Ectodermal cell (in vitro differentiated cells): Measurements from ENCODE around the gene SPON1.
"Not testable (repeated sequence)": the region's sequence is repeated elsewhere in the genome, so short reads cannot be mapped to it uniquely, and the experiment has no call there.

Experiments
- H3K27ac ChIP-seq: 2 replicates; pipeline ENCODE4 v1.7.0; 2013; ENCODE audit warnings: mild to moderate bottlenecking, low read depth, low read length; ENCODE audit not compliant: insufficient read depth, poor library complexity, severe bottlenecking
- H3K27me3 ChIP-seq: 2 replicates; pipeline ENCODE4 v1.7.0; 2013; ENCODE audit warnings: mild to moderate bottlenecking, low read length; ENCODE audit not compliant: insufficient read depth, control insufficient read depth, poor library complexity, severe bottlenecking
- H3K36me3 ChIP-seq: one replicate; pipeline ENCODE4 v1.7.0; 2013; ENCODE audit warnings: low read length; ENCODE audit not compliant: control insufficient read depth, insufficient read depth
- H3K4me1 ChIP-seq: one replicate; pipeline ENCODE4 v1.7.0; 2013; ENCODE audit warnings: low read length; ENCODE audit not compliant: control insufficient read depth, insufficient read depth
- H3K4me3 ChIP-seq: 2 replicates; pipeline ENCODE4 v1.7.0; 2013; ENCODE audit warnings: low read depth, low read length, control low read depth; ENCODE audit not compliant: insufficient read depth
- H3K9me3 ChIP-seq: 2 replicates; pipeline ENCODE4 v1.7.0; 2013; ENCODE audit warnings: mild to moderate bottlenecking, low read length, moderate library complexity; ENCODE audit not compliant: control insufficient read depth
- WGBS, 2 experiments: methylation state at CpG; one replicate each; pipeline ENCODE4 v1.1.7; 2013; ENCODE audit warnings: missing lambda C conversion rate in 2 of 2; 5-methylcytosine and 5-hydroxymethylcytosine counted together

Gene SPON1

DNA sequence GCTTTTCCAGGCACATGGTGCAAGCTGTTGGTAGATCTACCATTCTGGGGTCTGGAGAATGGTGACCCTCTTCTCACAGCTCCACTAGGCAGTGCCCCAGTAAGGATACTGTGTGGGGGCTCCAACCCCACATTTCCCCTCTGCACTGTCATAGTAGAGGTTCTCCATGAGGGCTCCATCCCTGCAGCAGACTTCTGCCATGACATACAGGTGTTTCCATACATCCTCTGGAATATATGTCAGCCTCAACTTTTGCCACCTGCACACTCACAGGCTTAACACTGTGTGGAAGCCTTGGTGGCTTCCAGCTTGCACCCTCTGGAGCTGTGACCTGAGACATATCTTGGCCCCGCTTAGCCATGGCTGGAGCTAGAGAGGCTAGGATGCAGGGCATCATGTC, 191.6 kb downstream of the SPON1 start:
- 85 to 96% methylated on average over 1 of the region's 1 CpG for WGBS, 2 experiments

DNA sequence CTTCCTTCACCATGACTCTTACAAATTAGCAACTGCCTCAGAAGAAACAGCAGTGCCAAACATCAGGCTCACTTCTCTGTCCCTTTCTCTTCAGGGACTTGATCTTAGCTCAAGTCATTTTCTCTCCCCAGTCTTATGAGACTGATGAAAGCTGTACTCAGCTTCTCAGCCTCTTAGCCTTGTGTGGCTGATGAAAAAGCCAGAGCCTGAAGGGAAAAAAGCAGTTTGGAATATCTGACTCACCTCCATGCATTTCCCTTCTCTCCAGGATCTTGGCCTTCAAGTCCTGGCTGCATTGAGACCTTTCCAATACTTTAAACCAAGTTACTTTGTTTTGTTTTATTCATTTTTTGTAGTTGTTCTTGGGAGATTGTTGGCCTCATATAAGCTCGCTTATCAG, 195.9 kb downstream of the SPON1 start:
- WGBS, 2 experiments: 100% methylated on average over 1 of the region's 1 CpG
- H3K36me3 ChIP-seq: no peaks in the 10 kb centered on the region
- H3K27ac ChIP-seq: no peak overlapping the region
- no peaks in the 10 kb centered on the region for H3K4me1 ChIP-seq
- no peaks in the 10 kb centered on the region for H3K27me3 ChIP-seq
- no peak overlapping the region for H3K4me3 ChIP-seq
- H3K9me3 ChIP-seq: peaks cover 3% of the 10 kb centered on the region

More for the DNA sequence above, 191.6 kb downstream of the SPON1 start:
- not testable (repeated sequence) for H3K4me3 ChIP-seq, H3K27ac ChIP-seq, H3K4me1 ChIP-seq, H3K27me3 ChIP-seq, H3K36me3 ChIP-seq, H3K9me3 ChIP-seq

- Histone ChIP-seq H3K27me3 (no peaks in the 10 kb centered on the region), H3K36me3 (no peaks in the 10 kb centered on the region), H3K27ac (no peak overlapping the region), H3K9me3 (no peaks in the 10 kb centered on the region), H3K4me1 (no peaks in the 10 kb centered on the region), H3K4me3 (no peak overlapping the region)
- WGBS, 2 experiments: 89 to 91% methylated on average over 2 of the region's 2 CpGs
Measured at GRCh38 chr11:14163576-14163975, 201.1 kb downstream of the SPON1 start.

GRCh38 chr11:14173679-14174078, 211.2 kb downstream of the SPON1 start:
- not testable (repeated sequence) for H3K36me3 ChIP-seq, H3K9me3 ChIP-seq, H3K27me3 ChIP-seq, H3K4me1 ChIP-seq, H3K27ac ChIP-seq, H3K4me3 ChIP-seq
- 88 to 93% methylated on average over 7 of the region's 7 CpGs for WGBS, 2 experiments

- H3K36me3 ChIP-seq: no peaks in the 10 kb centered on the region
- H3K27me3 ChIP-seq: no peaks in the 10 kb centered on the region
- no peak overlapping the region for H3K4me3 ChIP-seq
- H3K27ac ChIP-seq: no peak overlapping the region
- no peaks in the 10 kb centered on the region for H3K9me3 ChIP-seq
- no peaks in the 10 kb centered on the region for H3K4me1 ChIP-seq
- WGBS, 2 experiments: 85 to 93% methylated on average over 3 to 4 of the region's 4 CpGs
Measured at GRCh38 chr11:14179116-14179820, 216.7 kb downstream of the SPON1 start.

- Histone ChIP-seq H3K9me3 (no peaks in the 10 kb centered on the region), H3K4me3 (no peak overlapping the region), H3K27me3 (no peaks in the 10 kb centered on the region), H3K36me3 (no peaks in the 10 kb centered on the region), H3K27ac (no peak overlapping the region), H3K4me1 (no peaks in the 10 kb centered on the region)
Measured at GRCh38 chr11:14181121-14181520, 218.6 kb downstream of the SPON1 start.

DNA sequence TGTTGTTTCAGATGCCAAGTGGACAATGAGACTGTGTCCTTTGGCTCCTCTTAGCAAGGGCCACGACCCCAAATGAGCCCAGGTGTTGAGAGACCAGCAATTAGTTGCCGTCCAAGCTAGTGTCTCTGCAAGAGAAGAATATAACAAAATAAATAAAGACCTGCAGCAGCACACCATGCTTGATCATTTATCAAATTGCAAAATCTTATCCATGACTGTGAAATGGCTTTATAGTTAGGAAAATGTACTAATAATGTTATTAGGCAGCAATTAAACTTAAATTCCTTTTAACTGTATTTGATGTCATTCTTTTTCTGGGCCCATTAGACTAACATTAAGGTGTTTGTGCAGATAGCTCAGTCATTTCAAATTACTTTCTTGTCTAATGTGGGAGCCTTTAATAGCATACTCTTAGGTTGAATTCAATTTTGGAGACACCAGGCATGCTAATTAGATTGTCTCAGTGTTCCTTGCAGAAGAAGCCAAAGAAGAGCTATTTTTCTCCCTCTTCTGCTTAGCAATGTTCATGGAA, 220.4 kb downstream of the SPON1 start:
- H3K9me3 ChIP-seq: no peaks in the 10 kb centered on the region
- H3K27me3 ChIP-seq: no peaks in the 10 kb centered on the region
- no peaks in the 10 kb centered on the region for H3K36me3 ChIP-seq
- no peak overlapping the region for H3K4me3 ChIP-seq
- no peak overlapping the region for H3K27ac ChIP-seq
- WGBS, 2 experiments: 83 to 86% methylated on average over 2 of the region's 2 CpGs
- no peaks in the 10 kb centered on the region for H3K4me1 ChIP-seq

DNA sequence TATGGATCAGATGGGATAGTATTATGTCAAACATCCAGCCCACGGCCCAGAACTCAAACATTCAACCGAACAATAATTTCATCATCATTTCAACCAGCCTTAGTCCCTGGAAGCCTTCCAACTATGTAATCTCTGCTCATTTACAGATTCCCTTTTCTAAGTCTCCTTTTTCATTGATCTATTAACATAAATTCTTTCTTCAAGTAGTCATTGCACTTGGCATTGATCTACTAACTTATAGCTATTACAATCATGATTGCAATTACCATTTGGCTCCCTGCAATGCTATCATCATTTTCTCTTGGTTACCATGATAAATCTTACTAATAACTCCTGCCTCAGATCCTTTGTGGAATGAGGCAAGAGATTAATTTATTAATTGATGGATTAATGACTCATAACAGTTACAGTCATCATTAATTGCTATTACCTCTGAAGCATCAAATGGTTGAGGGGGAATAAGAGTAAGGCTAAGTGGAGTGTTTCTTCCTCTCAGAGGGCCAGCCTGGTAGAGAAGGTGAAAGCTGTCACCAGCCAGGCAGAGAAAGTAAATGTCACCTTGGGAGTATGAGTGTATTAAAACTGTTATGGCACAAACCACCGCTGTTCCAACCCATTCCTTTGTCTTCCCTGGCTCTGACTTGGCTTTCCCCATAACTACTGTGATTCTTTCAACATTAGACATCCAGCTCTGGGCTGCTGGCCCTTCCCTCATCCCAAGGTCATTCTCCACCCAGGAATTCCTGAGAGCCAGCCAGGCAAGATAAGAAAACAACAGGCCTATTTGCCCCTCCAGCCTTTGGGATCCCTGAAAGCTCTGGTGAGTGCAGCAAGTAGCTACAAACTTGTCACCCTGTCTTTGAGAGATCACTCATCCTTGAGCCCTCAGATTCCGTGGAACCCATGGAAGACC, 221.8 kb downstream of the SPON1 start:
- no peaks in the 10 kb centered on the region for H3K36me3 ChIP-seq
- no peaks in the 10 kb centered on the region for H3K27me3 ChIP-seq
- 92 to 97% methylated on average over 4 of the region's 4 CpGs for WGBS, 2 experiments
- H3K9me3 ChIP-seq: no peaks in the 10 kb centered on the region
- no peak overlapping the region for H3K4me3 ChIP-seq
- no peaks in the 10 kb centered on the region for H3K4me1 ChIP-seq
- H3K27ac ChIP-seq: no peak overlapping the region

GRCh38 chr11:14185461-14185860, 222.9 kb downstream of the SPON1 start:
- no peak overlapping the region for H3K27ac ChIP-seq
- no peaks in the 10 kb centered on the region for H3K27me3 ChIP-seq
- H3K36me3 ChIP-seq: no peaks in the 10 kb centered on the region
- H3K4me1 ChIP-seq: no peaks in the 10 kb centered on the region
- no peak overlapping the region for H3K4me3 ChIP-seq
- no peaks in the 10 kb centered on the region for H3K9me3 ChIP-seq
- 95 to 100% methylated on average over 1 of the region's 1 CpG for WGBS, 2 experiments

GRCh38 chr11:14186046-14186775, 223.7 kb downstream of the SPON1 start:
- H3K27ac ChIP-seq: no peak overlapping the region
- H3K9me3 ChIP-seq: no peaks in the 10 kb centered on the region
- H3K36me3 ChIP-seq: no peaks in the 10 kb centered on the region
- no peaks in the 10 kb centered on the region for H3K4me1 ChIP-seq
- H3K27me3 ChIP-seq: no peaks in the 10 kb centered on the region
- H3K4me3 ChIP-seq: no peak overlapping the region
